ENCODE results near the gene MPP2. TPM values are rescaled to one million over a fixed set of nuclear protein-coding genes. Genes with fewer than 3 reads are reported as not detected.

MPP2 gene
- total RNA-seq, 2 experiments from 2014 or later, result 0.16 to 0.67 TPM

GRCh38 chr17:43952724-43953666 is 45.7 kb upstream of the MPP2 start:
- no peaks in the 10 kb centered on the region for H3K9me3 ChIP-seq (ENCODE audit: low read length)
- no peak overlapping the region for H3K4me3 ChIP-seq (ENCODE audit: low read depth, low read length, poor library complexity, severe bottlenecking)
- no peaks in the 10 kb centered on the region for H3K36me3 ChIP-seq (ENCODE audit: insufficient read depth, low read length)
- POLR2A ChIA-PET, result no interaction called here
- TF ChIP-seq CTCF (conservative IDR thresholded peaks at IDR 0.05; ENCODE audit: low read length), result no peak
- H3K79me2 ChIP-seq (ENCODE audit: insufficient read depth, low read depth, low read length), result no peaks in the 10 kb centered on the region
- no peak overlapping the region for H3K27ac ChIP-seq (ENCODE audit: low read depth, low read length, poor library complexity, severe bottlenecking)
- H3K4me1 ChIP-seq (ENCODE audit: insufficient read depth, low read length, poor library complexity, severe bottlenecking), result no peaks in the 10 kb centered on the region
- no peaks in the 10 kb centered on the region for H4K20me1 ChIP-seq (ENCODE audit: insufficient read depth, low read length)
- no peak overlapping the region for H2AFZ ChIP-seq (ENCODE audit: low read length)
- BruUV-seq (replicated peaks), result no TSS peak
- no peak for DNase-seq (ENCODE audit: low spot score)
- H3K4me2 ChIP-seq (ENCODE audit: low read length), result no peak overlapping the region
- intact Hi-C loops (cut with micrococcal nuclease; ENCODE audit: unreplicated experiment), result no loop called here
- CTCF ChIA-PET (ENCODE audit: unreplicated experiment), result no interaction called here
- H3K9me2 ChIP-seq (ENCODE audit: insufficient read depth, low read length), result no peaks in the 10 kb centered on the region

GRCh38 chr17:43952351-43952723 is 45.0 kb upstream of the MPP2 start:
- Histone ChIP-seq H3K9me2 (ENCODE audit: insufficient read depth, low read length) (no peaks in the 10 kb centered on the region), H4K20me1 (ENCODE audit: insufficient read depth, low read length) (no peaks in the 10 kb centered on the region), H3K9me3 (ENCODE audit: low read length) (no peaks in the 10 kb centered on the region), H3K27ac (ENCODE audit: low read depth, low read length, poor library complexity, severe bottlenecking) (no peak overlapping the region), H3K36me3 (ENCODE audit: insufficient read depth, low read length) (no peaks in the 10 kb centered on the region), H3K4me3 (ENCODE audit: low read depth, low read length, poor library complexity, severe bottlenecking) (no peak overlapping the region), H3K79me2 (ENCODE audit: insufficient read depth, low read depth, low read length) (no peaks in the 10 kb centered on the region), H3K4me2 (ENCODE audit: low read length) (no peak overlapping the region), H3K4me1 (ENCODE audit: insufficient read depth, low read length, poor library complexity, severe bottlenecking) (no peaks in the 10 kb centered on the region), H2AFZ (ENCODE audit: low read length) (no peak overlapping the region)
- ChIA-PET CTCF (ENCODE audit: unreplicated experiment) (no interaction called here), POLR2A (no interaction called here)
- no TSS peak for BruUV-seq (replicated peaks)
- DNase-seq (ENCODE audit: low spot score), result no peak
- TF ChIP-seq EZH2phosphoT487 (IDR thresholded peaks at IDR 0.05; ENCODE audit: borderline replicate concordance, low read depth, low read length) (no peak), CTCF (conservative IDR thresholded peaks at IDR 0.05; ENCODE audit: low read length) (no peak)
- intact Hi-C loops (cut with micrococcal nuclease; ENCODE audit: unreplicated experiment), result no loop called here

- DNase-seq (ENCODE audit: low spot score), result no peak
- H3K27ac ChIP-seq (ENCODE audit: low read depth, low read length, poor library complexity, severe bottlenecking), result no peak overlapping the region
- no peak overlapping the region for H2AFZ ChIP-seq (ENCODE audit: low read length)
- H3K9me3 ChIP-seq (ENCODE audit: low read length), result no peaks in the 10 kb centered on the region
- H3K79me2 ChIP-seq (ENCODE audit: insufficient read depth, low read depth, low read length), result no peaks in the 10 kb centered on the region
- intact Hi-C loops (cut with micrococcal nuclease; ENCODE audit: unreplicated experiment), result no loop called here
- TF ChIP-seq EZH2phosphoT487 (IDR thresholded peaks at IDR 0.05; ENCODE audit: borderline replicate concordance, low read depth, low read length), result no peak
- no peak for TF ChIP-seq CTCF (conservative IDR thresholded peaks at IDR 0.05; ENCODE audit: low read length)
- CTCF ChIA-PET (ENCODE audit: unreplicated experiment), result no interaction called here
- no peaks in the 10 kb centered on the region for H3K4me1 ChIP-seq (ENCODE audit: insufficient read depth, low read length, poor library complexity, severe bottlenecking)
- H4K20me1 ChIP-seq (ENCODE audit: insufficient read depth, low read length), result no peaks in the 10 kb centered on the region
- no peak overlapping the region for H3K4me3 ChIP-seq (ENCODE audit: low read depth, low read length, poor library complexity, severe bottlenecking)
- POLR2A ChIA-PET, result no interaction called here
- H3K4me2 ChIP-seq (ENCODE audit: low read length), result no peak overlapping the region
- no peaks in the 10 kb centered on the region for H3K36me3 ChIP-seq (ENCODE audit: insufficient read depth, low read length)
- H3K9me2 ChIP-seq (ENCODE audit: insufficient read depth, low read length), result no peaks in the 10 kb centered on the region
- no TSS peak for BruUV-seq (replicated peaks)
Measured at GRCh38 chr17:43951750-43952149, 44.4 kb upstream of the MPP2 start.
